Kidney epithelial cell (primary cell): Measurements from ENCODE around the gene N4BP2L2. TPM values are rescaled to one million over a fixed set of nuclear protein-coding genes. Genes with fewer than 3 reads are reported as not detected.

Experiments
- DNase-seq: peaks from one replicate; pipeline ENCODE4 v3.0.0-alpha.2; 2010; ENCODE audit warnings: low read depth
- H3K27me3 ChIP-seq: 2 replicates; pipeline ENCODE4 v1.6.0; 2011; ENCODE audit warnings: low read length; ENCODE audit not compliant: control insufficient read depth, insufficient read depth
- H3K36me3 ChIP-seq: 2 replicates; pipeline ENCODE4 v1.5.1; 2011; ENCODE audit warnings: low read length; ENCODE audit not compliant: control insufficient read depth, insufficient read depth
- H3K4me3 ChIP-seq: 2 replicates; pipeline ENCODE4 v1.5.1; 2011; ENCODE audit warnings: low read depth, mild to moderate bottlenecking, control low read depth, low read length
- CTCF ChIP-seq: IDR thresholded peaks from 2 replicates; pipeline ENCODE4 v1.5.1; 2011; ENCODE audit warnings: mild to moderate bottlenecking, moderate library complexity, low read length, control low read depth, inconsistent platforms; ENCODE audit not compliant: insufficient read depth, poor library complexity, severe bottlenecking
- total RNA-seq: library from RNA; depleted of rRNA; stranded (reverse); fragments of >200 nt; gene quantifications from 2 replicates; pipeline ENCODE4 v1.2.3, GENCODE V29; 2015

Gene N4BP2L2
- 58.6 and 64.1 TPM in 2 replicates for total RNA-seq

DNA sequence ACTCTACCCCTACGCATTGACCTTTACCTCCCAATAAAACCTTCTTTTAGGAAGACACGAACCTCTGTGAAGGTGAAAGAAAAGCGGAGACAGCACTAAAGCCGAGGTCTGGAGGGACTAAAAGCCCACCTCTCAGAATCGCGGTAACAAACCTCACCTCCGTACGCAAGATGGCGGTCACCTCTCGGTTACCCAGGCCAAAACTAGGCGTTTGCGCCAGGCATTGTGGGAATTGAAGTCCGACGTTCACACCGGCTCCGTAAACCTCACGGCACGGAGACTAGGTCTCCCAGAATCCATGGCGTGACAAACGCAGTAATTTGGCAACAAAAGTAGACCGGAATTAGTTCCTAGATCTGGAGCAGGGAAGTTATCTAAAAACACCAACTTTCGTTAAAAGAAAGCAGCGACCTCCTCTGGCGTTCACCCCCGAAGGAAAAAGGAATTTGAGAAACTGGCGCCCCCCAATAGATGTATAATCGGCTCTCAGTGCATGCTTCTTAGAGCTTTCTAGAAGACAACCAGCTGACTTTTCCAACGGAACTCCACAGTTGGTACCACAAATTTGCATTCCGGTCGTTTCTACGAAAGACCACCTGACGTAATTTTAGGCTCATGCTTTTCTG, at the start of gene N4BP2L2:
N4BP2L2 (minus strand) TSS at position 175 of the 626 bp plus-strand sequence. CDS start 1,768 bp downstream, outside the sequence.
- Histone ChIP-seq H3K4me3 (peak within 1 kb of the TSS; percentile 72), H3K36me3 (no peaks in the 10 kb centered on the region), H3K27me3 (no peaks in the 10 kb centered on the region)
- DNase-seq = peak; percentile 92
- TF ChIP-seq CTCF = peak; percentile 30

GRCh38 chr13:32587811-32588170, 49.2 kb upstream of the N4BP2L2 start:
- Histone ChIP-seq H3K36me3 (no peaks in the 10 kb centered on the region), H3K27me3 (no peaks in the 10 kb centered on the region), H3K4me3 (peak overlapping the region; percentile 86)
- DNase-seq = no peak
- TF ChIP-seq CTCF = no peak

GRCh38 chr13:32587011-32587810, 48.6 kb upstream of the N4BP2L2 start:
- Histone ChIP-seq H3K4me3 (peak overlapping the region; percentile 86), H3K27me3 (no peaks in the 10 kb centered on the region), H3K36me3 (no peaks in the 10 kb centered on the region)
- no peak for TF ChIP-seq CTCF
- DNase-seq = no peak

DNA sequence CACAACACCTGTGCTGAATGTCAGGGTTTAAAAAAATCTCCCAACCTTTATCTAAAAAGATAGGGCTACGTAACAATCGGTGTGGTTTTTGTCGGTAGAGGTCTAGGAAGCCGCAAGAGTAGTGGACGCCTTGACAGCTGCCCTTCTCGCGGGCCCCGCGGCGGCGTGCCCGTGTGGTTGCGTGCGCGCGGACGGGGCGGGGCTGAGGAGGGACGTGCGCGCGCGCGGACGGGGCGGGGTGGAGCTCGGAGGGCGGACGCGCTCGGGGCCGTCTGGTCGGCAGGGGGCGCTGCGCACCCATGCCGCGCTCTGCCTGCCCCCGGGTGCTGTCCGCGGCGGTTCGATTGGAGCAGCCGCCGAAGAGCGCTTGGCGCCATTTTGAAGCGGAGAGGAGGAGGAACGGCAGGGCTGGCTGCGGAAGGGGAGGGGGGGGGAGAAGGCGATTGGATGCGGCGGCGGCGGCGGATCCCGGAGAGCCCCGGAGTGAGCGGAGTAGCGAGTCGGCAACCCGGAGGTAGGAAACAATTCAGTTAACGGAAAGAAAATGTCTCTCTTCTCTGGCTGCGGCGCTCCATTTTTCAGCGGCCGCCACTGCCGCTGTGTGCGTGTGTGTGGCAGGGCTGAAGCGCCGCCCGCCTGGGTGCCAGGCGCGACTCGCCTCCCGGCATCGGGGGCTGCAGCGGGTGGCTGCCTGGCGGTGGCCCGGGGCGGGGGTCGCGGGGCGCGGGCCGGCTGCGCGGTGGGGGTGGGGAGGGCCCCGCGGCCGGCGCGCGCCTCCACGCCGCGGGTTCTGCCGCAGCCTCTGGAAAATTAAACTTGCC, 47.7 kb upstream of the N4BP2L2 start, which contains the start of gene PDS5B:
PDS5B (plus strand) TSS at position 373 of the 821 bp plus-strand sequence. CDS start 62,321 bp downstream, outside the sequence.
- no peaks in the 10 kb centered on the region for H3K36me3 ChIP-seq
- H3K27me3 ChIP-seq = no peaks in the 10 kb centered on the region
- peak within 1 kb of the TSS; percentile 86 for H3K4me3 ChIP-seq
- peak; percentile 58 for DNase-seq
- TF ChIP-seq CTCF = peak; percentile 38

DNA sequence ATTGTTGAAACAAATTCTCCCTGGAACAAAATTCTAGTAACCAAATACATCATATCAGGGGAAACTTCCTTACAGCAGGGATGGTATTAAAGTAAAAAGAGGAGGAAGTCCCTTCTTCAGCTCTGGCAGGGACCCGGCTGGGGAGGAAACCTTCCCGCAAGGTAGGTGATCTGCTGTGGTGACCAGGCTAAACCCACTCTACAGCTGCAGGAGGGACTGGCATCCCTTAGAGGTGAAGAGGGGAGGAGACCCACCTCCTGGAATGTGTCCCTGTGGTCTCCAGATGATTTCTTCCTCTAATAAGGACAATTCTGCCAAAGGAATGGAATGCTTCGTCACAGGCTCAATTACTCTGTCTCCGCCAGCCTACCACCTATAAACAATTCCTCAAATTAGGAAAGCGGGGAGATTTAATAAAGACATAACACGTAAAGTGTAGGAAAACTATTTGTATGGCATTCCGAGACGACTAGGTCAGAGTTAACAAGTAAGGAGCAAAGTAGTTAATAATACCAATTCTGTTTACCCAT, 47.0 kb upstream of the N4BP2L2 start:
- Histone ChIP-seq H3K36me3 (no peaks in the 10 kb centered on the region), H3K27me3 (no peaks in the 10 kb centered on the region), H3K4me3 (peak overlapping the region; percentile 51)
- no peak for DNase-seq
- no peak for TF ChIP-seq CTCF
